HUES48 (cell line): ENCODE data around the gene PAX5.

ENCODE experiments used
- H3K27ac ChIP-seq: one replicate; pipeline ENCODE4 v1.7.0; 2013; ENCODE audit warnings: low read depth, low read length, inconsistent platforms
- H3K27me3 ChIP-seq: 2 replicates; pipeline ENCODE4 v1.6.1; 2013; ENCODE audit warnings: mild to moderate bottlenecking, low read length; ENCODE audit not compliant: control insufficient read depth, insufficient read depth
- H3K36me3 ChIP-seq: 2 replicates; pipeline ENCODE4 v1.6.1; 2013; ENCODE audit warnings: low read length; ENCODE audit not compliant: control insufficient read depth, insufficient read depth
- H3K4me1 ChIP-seq: 2 replicates; pipeline ENCODE4 v1.6.1; 2013; ENCODE audit warnings: mild to moderate bottlenecking, low read length; ENCODE audit not compliant: control insufficient read depth, insufficient read depth
- H3K4me3 ChIP-seq: 2 replicates; pipeline ENCODE4 v1.5.1; 2013; ENCODE audit warnings: mild to moderate bottlenecking, low read depth, low read length
- H3K9ac ChIP-seq: 2 replicates; pipeline ENCODE4 v1.6.1; 2013; ENCODE audit warnings: mild to moderate bottlenecking, low read depth, low read length, moderate library complexity
- H3K9me3 ChIP-seq: 2 replicates; pipeline ENCODE4 v1.6.1; 2013; ENCODE audit warnings: low read length; ENCODE audit not compliant: control insufficient read depth, insufficient read depth

The PAX5 gene

GRCh38 chr9:36864491-36865410 is 169.3 kb downstream of the PAX5 start:
- no peaks in the 10 kb centered on the region for H3K9me3 ChIP-seq
- no peak overlapping the region for H3K4me3 ChIP-seq
- H3K27me3 ChIP-seq = peaks cover 41% of the 10 kb centered on the region
- H3K27ac ChIP-seq = no peak overlapping the region
- H3K36me3 ChIP-seq = no peaks in the 10 kb centered on the region
- H3K4me1 ChIP-seq = no peaks in the 10 kb centered on the region; the same call in 1 of the 2 replicates
- no peak overlapping the region for H3K9ac ChIP-seq

DNA sequence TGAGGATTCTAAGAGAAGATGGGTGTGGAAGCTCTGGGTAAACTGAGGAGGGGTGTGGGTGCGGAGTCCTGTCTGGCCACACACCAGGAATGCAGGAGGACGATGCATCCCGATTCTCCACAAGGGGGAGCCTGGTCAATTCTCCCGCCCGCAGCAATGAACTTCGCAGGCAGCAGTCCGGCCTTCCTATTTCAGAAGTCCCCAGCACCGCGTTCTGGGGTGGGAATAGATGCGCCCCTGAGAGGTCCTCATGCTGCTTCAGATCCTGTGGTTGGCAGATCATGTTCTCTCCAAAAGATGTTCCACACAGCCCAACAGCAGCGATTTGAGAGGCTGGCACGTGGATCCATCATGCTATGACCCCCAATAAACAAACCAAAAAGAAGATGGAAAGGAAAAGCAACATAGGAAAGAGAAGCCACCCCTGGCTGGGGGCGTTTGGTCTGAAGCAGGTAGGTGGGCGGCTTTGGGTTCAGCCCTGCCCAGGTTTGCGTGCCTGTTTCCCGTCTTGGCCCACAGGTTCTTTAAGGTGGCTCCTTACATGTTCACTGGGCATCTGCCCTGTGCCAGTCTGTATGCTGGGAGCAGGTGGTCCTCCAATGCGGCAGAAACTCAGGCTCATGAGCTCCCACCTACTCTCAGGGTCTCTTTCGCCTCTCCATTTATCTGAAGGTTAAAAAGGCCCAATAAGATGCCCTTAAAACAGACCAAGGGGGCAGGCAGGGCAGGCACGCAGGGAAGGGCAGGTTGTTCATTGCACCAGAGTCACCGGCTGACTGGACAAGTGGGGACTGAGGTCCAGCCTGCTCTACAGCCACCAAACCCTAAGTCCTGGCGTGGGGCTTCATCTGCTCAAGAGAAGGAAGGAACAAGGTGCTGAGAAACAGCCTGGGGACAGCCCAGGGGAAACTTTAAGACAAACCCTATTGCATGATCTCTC is 171.6 kb downstream of the PAX5 start:
- Histone ChIP-seq H3K4me3 (no peak overlapping the region), H3K4me1 (no peaks in the 10 kb centered on the region; the same call in 1 of the 2 replicates), H3K9me3 (no peaks in the 10 kb centered on the region), H3K27me3 (peaks cover 41% of the 10 kb centered on the region), H3K9ac (no peak overlapping the region), H3K36me3 (no peaks in the 10 kb centered on the region), H3K27ac (no peak overlapping the region)

GRCh38 chr9:36861528-36862205 is 172.4 kb downstream of the PAX5 start:
- Histone ChIP-seq H3K4me3 (no peak overlapping the region), H3K27ac (no peak overlapping the region), H3K9me3 (no peaks in the 10 kb centered on the region), H3K27me3 (peaks cover 40% of the 10 kb centered on the region), H3K9ac (no peak overlapping the region), H3K4me1 (no peaks in the 10 kb centered on the region; the same call in 1 of the 2 replicates), H3K36me3 (no peaks in the 10 kb centered on the region)

- Histone ChIP-seq H3K9ac (no peak overlapping the region), H3K27ac (no peak overlapping the region), H3K27me3 (peaks cover 14% of the 10 kb centered on the region), H3K4me1 (0 out of 2 replicates have a peak, but pooled peaks cover 2% of the 10 kb centered on the region), H3K36me3 (no peaks in the 10 kb centered on the region), H3K4me3 (no peak overlapping the region), H3K9me3 (no peaks in the 10 kb centered on the region)
Measured at GRCh38 chr9:36858805-36859375, 175.2 kb downstream of the PAX5 start.

- Histone ChIP-seq H3K27me3 (no peaks in the 10 kb centered on the region; the same call in 1 of the 2 replicates), H3K36me3 (no peaks in the 10 kb centered on the region), H3K27ac (no peak overlapping the region), H3K4me3 (no peak overlapping the region), H3K9ac (no peak overlapping the region), H3K4me1 (peaks cover 7% of the 10 kb centered on the region; the same call in 1 of the 2 replicates), H3K9me3 (no peaks in the 10 kb centered on the region)
Measured at GRCh38 chr9:36855448-36856315, 178.4 kb downstream of the PAX5 start.

- H3K9ac ChIP-seq = no peak overlapping the region
- H3K4me1 ChIP-seq = peaks cover 7% of the 10 kb centered on the region; the same call in 1 of the 2 replicates
- no peak overlapping the region for H3K4me3 ChIP-seq
- H3K36me3 ChIP-seq = no peaks in the 10 kb centered on the region
- no peak overlapping the region for H3K27ac ChIP-seq
- no peaks in the 10 kb centered on the region; the same call in 1 of the 2 replicates for H3K27me3 ChIP-seq
- H3K9me3 ChIP-seq = no peaks in the 10 kb centered on the region
Measured at GRCh38 chr9:36854751-36855150, 179.3 kb downstream of the PAX5 start.

DNA sequence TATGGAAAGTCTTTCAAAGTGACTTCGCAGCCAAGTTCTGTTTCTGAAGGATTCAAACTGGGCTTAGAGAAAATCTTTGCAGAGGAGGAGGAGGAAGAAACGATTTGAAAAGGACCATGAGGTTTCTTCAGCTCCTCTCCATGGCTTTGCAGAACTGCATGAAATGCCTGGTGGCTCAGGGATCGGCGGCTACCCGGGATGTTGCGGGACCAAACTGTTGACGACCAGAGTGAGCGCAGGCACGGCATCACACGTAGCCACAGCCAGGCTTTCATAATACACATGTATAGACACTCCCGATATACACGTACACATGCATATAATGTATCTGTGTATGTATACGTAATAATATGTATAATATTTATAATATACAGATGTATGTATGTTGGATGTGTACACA is 180.0 kb downstream of the PAX5 start:
- H3K4me1 ChIP-seq = peaks cover 7% of the 10 kb centered on the region; the same call in 1 of the 2 replicates
- H3K27ac ChIP-seq = no peak overlapping the region
- no peak overlapping the region for H3K4me3 ChIP-seq
- no peak overlapping the region for H3K9ac ChIP-seq
- H3K36me3 ChIP-seq = no peaks in the 10 kb centered on the region
- no peaks in the 10 kb centered on the region; the same call in 1 of the 2 replicates for H3K27me3 ChIP-seq
- no peaks in the 10 kb centered on the region for H3K9me3 ChIP-seq

- Histone ChIP-seq H3K36me3 (no peaks in the 10 kb centered on the region), H3K27me3 (no peaks in the 10 kb centered on the region; the same call in 1 of the 2 replicates), H3K27ac (no peak overlapping the region), H3K4me3 (no peak overlapping the region), H3K4me1 (peaks cover 7% of the 10 kb centered on the region; the same call in 1 of the 2 replicates), H3K9me3 (no peaks in the 10 kb centered on the region), H3K9ac (no peak overlapping the region)
Measured at GRCh38 chr9:36853233-36853632, 180.8 kb downstream of the PAX5 start.

- H3K4me1 ChIP-seq = peaks cover 7% of the 10 kb centered on the region; the same call in 1 of the 2 replicates
- no peak overlapping the region for H3K4me3 ChIP-seq
- H3K36me3 ChIP-seq = no peaks in the 10 kb centered on the region
- H3K9ac ChIP-seq = no peak overlapping the region
- no peaks in the 10 kb centered on the region for H3K9me3 ChIP-seq
- H3K27me3 ChIP-seq = no peaks in the 10 kb centered on the region; the same call in 1 of the 2 replicates
- no peak overlapping the region for H3K27ac ChIP-seq
Measured at GRCh38 chr9:36849943-36850342, 184.1 kb downstream of the PAX5 start.
